Osteocyte (in vitro differentiated cells): Measurements from ENCODE around the gene PTCSC3. TPM values are rescaled to one million over a fixed set of nuclear protein-coding genes. Genes with fewer than 3 reads are reported as not detected.

Experiments used
- DNase-seq: peaks from one replicate; pipeline ENCODE4 v3.0.0; 2021; ENCODE audit warnings: mixed read lengths; ENCODE audit not compliant: unreplicated experiment; ENCODE audit errors: extremely low spot score
- H3K27ac Mint-ChIP-seq: one replicate; pipeline ENCODE4 v1.8.0; 2021; ENCODE audit warnings: mild to moderate bottlenecking, mixed read lengths; ENCODE audit not compliant: unreplicated experiment
- H3K27me3 Mint-ChIP-seq: one replicate; pipeline ENCODE4 v1.8.0; 2021; ENCODE audit warnings: mixed read lengths; ENCODE audit not compliant: unreplicated experiment
- H3K36me3 Mint-ChIP-seq: one replicate; pipeline ENCODE4 v1.8.0; 2021; ENCODE audit warnings: mixed read lengths; ENCODE audit not compliant: unreplicated experiment
- H3K4me1 Mint-ChIP-seq: one replicate; pipeline ENCODE4 v1.8.0; 2021; ENCODE audit warnings: mixed read lengths; ENCODE audit not compliant: unreplicated experiment
- H3K4me3 Mint-ChIP-seq: one replicate; pipeline ENCODE4 v1.8.0; 2021; ENCODE audit warnings: mild to moderate bottlenecking, moderate library complexity, mixed read lengths; ENCODE audit not compliant: unreplicated experiment
- H3K9me3 Mint-ChIP-seq: one replicate; pipeline ENCODE4 v1.8.0; 2021; ENCODE audit warnings: mixed read lengths; ENCODE audit not compliant: unreplicated experiment
- CTCF ChIP-seq: fragments of 200-600 bp; sonication (generic); IDR thresholded peaks from 2 replicates; pipeline ENCODE4 v1.5.0; 2021; ENCODE audit warnings: antibody characterized with exemption, mild to moderate bottlenecking, moderate library complexity
- total RNA-seq: library from RNA; stranded (reverse); gene quantifications from 2 replicates; pipeline ENCODE4 v1.2.1, GENCODE V29; 2021

Gene PTCSC3
- total RNA-seq, 1 donor from 2014 or later: not detected

GRCh38 chr14:36222337-36222736 is 45.8 kb upstream of the PTCSC3 start:
- Mint-ChIP-seq H3K9me3 (no peaks in the 10 kb centered on the region), H3K4me3 (no peak overlapping the region), H3K36me3 (no peaks in the 10 kb centered on the region), H3K27ac (no peak overlapping the region), H3K4me1 (no peaks in the 10 kb centered on the region), H3K27me3 (peaks cover 15% of the 10 kb centered on the region)
- no peak for DNase-seq
- TF ChIP-seq CTCF: no peak

DNA sequence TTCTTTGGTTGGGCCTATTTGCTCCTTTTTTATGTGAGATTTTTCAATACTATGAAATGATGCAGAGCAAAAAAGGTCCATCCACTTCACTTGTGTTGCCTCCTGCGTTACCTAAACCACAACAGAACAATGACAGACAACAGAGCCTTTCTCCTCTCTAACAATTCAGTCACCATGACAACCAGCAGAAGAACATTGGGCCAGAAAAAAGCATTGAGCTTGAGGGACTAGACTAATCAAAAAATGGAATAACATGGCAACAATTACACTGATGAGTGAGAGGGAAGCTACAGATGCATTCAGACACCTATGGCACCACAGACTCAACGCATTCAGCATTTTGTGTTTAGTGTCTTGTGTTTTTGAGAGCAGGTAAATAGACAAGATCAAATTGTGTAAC is 44.6 kb upstream of the PTCSC3 start:
- Mint-ChIP-seq H3K27ac (no peak overlapping the region), H3K9me3 (no peaks in the 10 kb centered on the region), H3K27me3 (peaks cover 27% of the 10 kb centered on the region), H3K4me1 (no peaks in the 10 kb centered on the region), H3K36me3 (no peaks in the 10 kb centered on the region), H3K4me3 (no peak overlapping the region)
- DNase-seq: no peak
- no peak for TF ChIP-seq CTCF

- H3K4me1 Mint-ChIP-seq: no peaks in the 10 kb centered on the region
- H3K27ac Mint-ChIP-seq: no peak overlapping the region
- no peak for TF ChIP-seq CTCF
Measured at GRCh38 chr14:36217732-36218131, 41.2 kb upstream of the PTCSC3 start.

DNA sequence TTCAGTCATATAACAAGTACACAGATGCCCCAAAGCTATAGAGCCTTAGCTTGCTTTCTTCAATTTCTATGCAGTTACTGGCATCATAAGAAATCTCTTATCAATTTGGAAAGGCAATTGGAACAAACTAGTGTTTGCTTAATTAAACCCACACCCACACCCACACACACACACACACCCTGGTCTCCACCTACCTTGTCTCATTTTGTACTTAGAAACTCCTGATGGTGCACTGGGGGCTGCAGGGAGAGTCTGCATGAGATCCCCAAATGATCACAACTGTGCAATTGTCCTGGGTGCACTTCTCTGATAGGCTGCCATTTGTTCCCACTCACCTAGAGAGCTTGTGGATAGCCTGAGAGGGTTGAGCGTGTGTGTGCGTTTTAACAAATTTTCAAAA is 40.5 kb upstream of the PTCSC3 start:
- no peak overlapping the region for H3K4me3 Mint-ChIP-seq
- no peaks in the 10 kb centered on the region for H3K36me3 Mint-ChIP-seq
- H3K27me3 Mint-ChIP-seq: peaks cover 43% of the 10 kb centered on the region
- H3K9me3 Mint-ChIP-seq: no peaks in the 10 kb centered on the region
- no peak for TF ChIP-seq CTCF
- no peak for DNase-seq
- no peak overlapping the region for H3K27ac Mint-ChIP-seq
- H3K4me1 Mint-ChIP-seq: no peaks in the 10 kb centered on the region

More at GRCh38 chr14:36217732-36218131, 41.2 kb upstream of the PTCSC3 start:
- no peak overlapping the region for H3K4me3 Mint-ChIP-seq
- DNase-seq: no peak
- no peaks in the 10 kb centered on the region for H3K36me3 Mint-ChIP-seq
- H3K9me3 Mint-ChIP-seq: no peaks in the 10 kb centered on the region
- H3K27me3 Mint-ChIP-seq: peaks cover 37% of the 10 kb centered on the region

DNA sequence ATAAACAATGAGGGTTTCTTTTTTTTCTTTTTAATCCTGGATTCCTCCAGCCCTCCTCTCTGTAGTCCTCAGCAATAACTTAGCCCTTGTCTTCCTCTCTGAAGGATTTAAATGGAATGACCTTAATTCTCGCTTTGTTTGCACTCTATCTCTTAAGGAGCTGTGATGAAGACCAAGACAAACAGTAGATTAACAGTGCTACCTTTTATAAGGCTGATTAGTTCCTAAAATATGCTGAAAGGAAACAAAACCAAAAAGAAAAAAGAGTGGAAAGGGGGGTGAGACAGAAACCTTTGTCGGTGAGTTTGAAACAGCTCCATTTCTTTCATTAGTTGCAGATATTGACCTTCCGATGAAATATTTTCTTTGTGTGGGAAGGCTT is 38.7 kb upstream of the PTCSC3 start:
- Mint-ChIP-seq H3K27ac (no peak overlapping the region), H3K4me3 (no peak overlapping the region), H3K36me3 (no peaks in the 10 kb centered on the region), H3K4me1 (no peaks in the 10 kb centered on the region), H3K27me3 (peaks cover 46% of the 10 kb centered on the region), H3K9me3 (no peaks in the 10 kb centered on the region)
- TF ChIP-seq CTCF: no peak
- DNase-seq: no peak
